HG03521 (cell line): ENCODE data around the gene RTN1.

ENCODE experiments used
- ATAC-seq: cut with Tn5 transposase; IDR thresholded peaks from one replicate; pipeline ENCODE4 v1.9.1; 2021; ENCODE audit warnings: mild to moderate bottlenecking, moderate library complexity; ENCODE audit not compliant: unreplicated experiment

The RTN1 gene

DNA sequence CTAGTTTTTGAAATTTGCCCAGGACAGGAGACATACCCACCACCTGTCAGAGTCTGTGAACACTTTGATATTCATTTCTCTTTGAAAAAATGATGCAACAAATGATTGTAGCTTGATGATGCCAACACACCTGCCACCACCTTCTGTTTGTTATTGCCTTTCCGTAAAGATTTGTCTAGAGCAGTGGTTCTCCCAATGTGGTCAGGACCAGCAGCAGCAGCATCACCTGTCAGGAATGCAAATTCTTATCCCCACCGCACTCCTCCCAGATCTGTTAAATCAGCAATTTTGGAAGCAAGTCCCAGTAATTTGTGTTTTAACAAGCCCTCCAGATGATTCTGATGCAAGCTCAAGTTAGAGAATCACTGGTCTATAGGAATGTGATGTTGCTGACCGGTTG lies 303.9 kb downstream of the RTN1 start:
- ATAC-seq = no peak

DNA sequence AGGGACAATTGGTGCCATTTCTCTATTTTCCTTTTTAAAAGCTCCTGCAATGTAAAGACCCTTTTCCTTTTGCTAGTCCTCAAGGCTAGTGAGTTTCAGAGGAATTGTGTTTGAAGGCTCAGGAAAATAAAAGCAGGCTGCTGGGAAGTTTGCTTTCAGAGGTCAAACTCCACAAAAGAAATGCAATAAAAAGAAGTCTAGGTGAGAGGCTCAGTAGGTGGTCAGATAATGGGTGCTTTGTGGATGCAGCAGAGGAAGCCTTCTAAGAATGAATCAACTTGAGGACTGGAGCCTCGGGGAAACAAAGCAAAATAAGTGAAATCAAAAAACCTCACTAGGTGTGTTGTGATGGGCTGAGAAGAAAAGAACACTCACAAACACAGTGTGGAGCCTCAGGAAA lies 304.3 kb downstream of the RTN1 start:
- ATAC-seq = no peak

GRCh38 chr14:59565087-59565486 lies 305.5 kb downstream of the RTN1 start:
- ATAC-seq = no peak

DNA sequence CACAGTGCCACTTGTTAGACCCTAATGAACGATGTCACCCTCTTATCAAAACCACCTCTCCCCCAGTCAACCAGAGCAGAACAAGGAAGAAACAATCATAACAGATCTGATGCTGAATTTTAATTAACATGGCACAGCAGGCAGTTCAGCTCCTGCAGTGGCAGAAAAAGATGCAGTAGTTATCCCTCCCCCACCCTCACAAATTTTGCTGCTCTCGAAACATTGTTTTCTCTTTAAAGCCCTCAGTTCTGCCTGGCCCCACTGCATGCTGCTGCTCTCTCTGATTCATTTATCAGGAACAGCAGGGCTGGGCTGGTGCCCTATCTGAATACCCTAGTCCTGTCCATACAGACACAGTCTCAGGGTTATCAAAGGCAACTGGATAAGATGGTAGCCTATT lies 306.2 kb downstream of the RTN1 start:
- no peak for ATAC-seq

DNA sequence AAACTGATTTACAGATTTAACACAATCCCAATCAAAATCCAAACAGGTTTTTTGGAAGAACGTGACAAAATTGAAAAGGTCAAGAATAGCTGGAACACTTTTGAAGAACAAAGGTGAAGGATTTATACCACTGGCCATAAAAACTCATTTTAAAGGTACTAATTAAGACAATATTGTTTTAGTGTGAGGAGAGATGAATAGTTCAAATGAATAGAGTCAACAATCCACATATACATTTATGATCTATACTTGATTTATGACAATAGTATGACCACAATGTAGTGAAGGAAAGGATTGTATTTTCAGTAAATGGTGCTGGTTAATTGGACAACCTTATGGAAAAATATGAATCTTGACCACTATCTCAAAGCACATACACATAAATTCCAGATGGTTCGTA lies 323.3 kb downstream of the RTN1 start:
- no peak for ATAC-seq
